ENCODE results near the gene GRN. TPM values are rescaled to one million over a fixed set of nuclear protein-coding genes. Genes with fewer than 3 reads are reported as not detected.

The GRN gene
- total RNA-seq, 1 donor from 2014 or later = 169 TPM

GRCh38 chr17:44372036-44372435 is 26.9 kb downstream of the GRN start:
- no peak for DNase-seq (ENCODE audit: low spot score)
- intact Hi-C loops (cut with DNase I) = no loop called here
- ATAC-seq = no peak

GRCh38 chr17:44374306-44375195 is 29.4 kb downstream of the GRN start:
- ATAC-seq (peak; percentile 32), DNase-seq (ENCODE audit: low spot score) (no peak)
- intact Hi-C loops (cut with DNase I) = no loop called here

GRCh38 chr17:44375196-44376017 is 30.3 kb downstream of the GRN start:
- intact Hi-C loops (cut with DNase I) = no loop called here
- ATAC-seq = peak; percentile 29

GRCh38 chr17:44376124-44376523 is 31.0 kb downstream of the GRN start:
- intact Hi-C loops (cut with DNase I) = no loop called here
- DNase-seq (ENCODE audit: low spot score) = no peak
- peak; percentile 68 for ATAC-seq

More at GRCh38 chr17:44375196-44376017, 30.3 kb downstream of the GRN start:
- no peak for DNase-seq (ENCODE audit: low spot score)

GRCh38 chr17:44376779-44377178 is 31.7 kb downstream of the GRN start:
- ATAC-seq = no peak
- intact Hi-C loops (cut with DNase I) = no loop called here
- DNase-seq (ENCODE audit: low spot score) = no peak

GRCh38 chr17:44378171-44378705 is 33.1 kb downstream of the GRN start:
- DNase-seq (ENCODE audit: low spot score) = no peak
- intact Hi-C loops (cut with DNase I) = no loop called here

GRCh38 chr17:44379887-44380286 is 34.8 kb downstream of the GRN start:
- DNase-seq (ENCODE audit: low spot score) (no peak), ATAC-seq (no peak)
- intact Hi-C loops (cut with DNase I) = no loop called here

More at GRCh38 chr17:44378171-44378705, 33.1 kb downstream of the GRN start:
- no peak for ATAC-seq

GRCh38 chr17:44380767-44381166 is 35.7 kb downstream of the GRN start:
- intact Hi-C loops (cut with DNase I) = no loop called here
- ATAC-seq (no peak), DNase-seq (ENCODE audit: low spot score) (no peak)

GRCh38 chr17:44381810-44382305 is 36.8 kb downstream of the GRN start:
- ATAC-seq (no peak), DNase-seq (ENCODE audit: low spot score) (no peak)
- intact Hi-C loops (cut with DNase I) = no loop called here

- DNase-seq (ENCODE audit: low spot score) (no peak), ATAC-seq (no peak)
- intact Hi-C loops (cut with DNase I) = no loop called here
These were observed 37.8 kb downstream of the GRN start for GRCh38 chr17:44382917-44383316.

GRCh38 chr17:44383363-44383762 is 38.3 kb downstream of the GRN start:
- no peak for DNase-seq (ENCODE audit: low spot score)

GRCh38 chr17:44383861-44384260 is 38.8 kb downstream of the GRN start:
- no peak for ATAC-seq
- DNase-seq (ENCODE audit: low spot score) = no peak
- intact Hi-C loops (cut with DNase I) = no loop called here

More at GRCh38 chr17:44383363-44383762, 38.3 kb downstream of the GRN start:
- no peak for ATAC-seq
- intact Hi-C loops (cut with DNase I) = no loop called here

- no peak for ATAC-seq
- intact Hi-C loops (cut with DNase I) = no loop called here
These were observed 39.2 kb downstream of the GRN start for GRCh38 chr17:44384281-44384822.

GRCh38 chr17:44384823-44385286 is 39.8 kb downstream of the GRN start:
- intact Hi-C loops (cut with DNase I) = no loop called here
- DNase-seq (ENCODE audit: low spot score) = no peak
- ATAC-seq = peak; percentile 25

More at GRCh38 chr17:44384281-44384822, 39.2 kb downstream of the GRN start:
- no peak for DNase-seq (ENCODE audit: low spot score)

GRCh38 chr17:44385287-44386181 is 40.4 kb downstream of the GRN start:
- ATAC-seq (peak; percentile 96), DNase-seq (ENCODE audit: low spot score) (peak; percentile 91)
- intact Hi-C loops (cut with DNase I) = no loop called here

GRCh38 chr17:44386182-44386525 is 41.1 kb downstream of the GRN start:
- intact Hi-C loops (cut with DNase I) = no loop called here
- DNase-seq (ENCODE audit: low spot score) (no peak), ATAC-seq (no peak)

- DNase-seq (ENCODE audit: low spot score) = no peak
- intact Hi-C loops (cut with DNase I) = no loop called here
- no peak for ATAC-seq
These were observed 42.7 kb downstream of the GRN start for GRCh38 chr17:44387804-44388203.

GRCh38 chr17:44389281-44389680 is 44.2 kb downstream of the GRN start, which contains the start of gene ITGA2B:
Gene ITGA2B, minus strand, starts transcription at chr17:44389649. Its CDS starts 176 bp downstream, at chr17:44389473.
- intact Hi-C loops (cut with DNase I) = no loop called here
- no peak for ATAC-seq
- no peak for DNase-seq (ENCODE audit: low spot score)

Measured in sciatic nerve (tissue), 2 donors.